Anterior cingulate cortex (tissue), 58 donors: ENCODE measurements around the gene KRT35.
"Not testable (repeated sequence)": the region's sequence is repeated elsewhere in the genome, so short reads cannot be mapped to it uniquely, and the experiment has no call there.

Source experiments
- DNase-seq, 58 donors: peaks; one replicate each; lab custom pipeline; 2025; lab: John Stamatoyannopoulos, UW

The KRT35 gene

DNA sequence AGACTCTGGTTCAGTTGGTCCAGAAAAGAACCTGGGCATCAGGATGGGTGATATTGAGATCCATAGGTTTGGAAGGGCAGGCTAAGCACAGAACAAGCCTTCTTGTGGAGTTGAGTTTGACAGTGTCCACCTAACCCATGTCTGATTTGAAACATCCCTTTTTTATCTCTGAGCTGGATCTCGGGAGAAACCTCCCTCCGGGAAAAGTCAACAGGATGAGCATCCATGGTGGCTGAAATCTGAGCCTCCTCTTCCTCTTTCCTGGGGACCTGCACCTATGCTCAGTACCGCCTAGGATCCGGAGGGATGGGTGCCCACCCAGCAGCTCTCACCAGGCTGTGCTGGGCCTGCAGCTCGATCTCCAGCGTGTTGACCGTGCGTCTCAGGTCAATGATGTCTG lies 17.2 kb downstream of the KRT35 start:
- no peak for DNase-seq

DNA sequence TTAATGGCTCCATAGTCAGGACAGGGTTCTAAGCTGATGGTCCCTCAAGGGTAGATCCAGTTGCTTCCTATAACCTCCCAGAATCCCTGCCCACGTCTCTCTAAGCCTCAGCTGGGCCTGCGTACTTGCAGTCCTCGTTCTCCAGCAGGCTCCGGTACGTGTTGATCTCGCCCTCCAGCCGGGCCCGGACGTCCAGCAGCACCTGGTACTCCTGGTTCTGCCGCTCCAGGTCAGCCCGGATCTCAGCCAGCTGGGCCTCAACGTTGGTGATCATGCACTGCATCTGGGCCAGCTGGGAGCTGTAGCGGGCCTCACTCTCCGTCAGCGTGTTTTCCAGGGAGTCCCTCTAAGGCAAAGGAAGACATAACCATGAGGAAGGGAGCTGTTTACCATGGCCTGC lies 18.2 kb downstream of the KRT35 start:
- DNase-seq, result no peak

DNA sequence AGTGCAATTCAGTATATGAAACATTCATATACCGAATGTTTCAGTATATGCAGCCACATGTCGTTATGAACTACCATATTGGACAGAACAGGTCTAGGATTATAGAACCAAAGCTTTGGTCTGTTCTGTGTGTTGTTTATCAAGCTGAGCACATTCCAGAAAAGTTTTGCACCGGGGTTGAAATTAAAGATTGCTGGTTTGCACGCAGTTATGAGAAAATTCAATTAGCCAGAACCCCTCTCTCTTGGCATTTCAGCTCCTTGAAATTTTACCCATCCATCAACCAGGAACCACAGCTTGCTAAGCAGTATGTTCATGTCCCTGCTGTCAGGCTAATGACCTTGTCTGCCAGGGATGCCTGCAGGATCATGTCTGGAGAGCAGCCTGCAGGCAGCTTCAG lies 23.3 kb downstream of the KRT35 start:
- DNase-seq, result no peak

DNA sequence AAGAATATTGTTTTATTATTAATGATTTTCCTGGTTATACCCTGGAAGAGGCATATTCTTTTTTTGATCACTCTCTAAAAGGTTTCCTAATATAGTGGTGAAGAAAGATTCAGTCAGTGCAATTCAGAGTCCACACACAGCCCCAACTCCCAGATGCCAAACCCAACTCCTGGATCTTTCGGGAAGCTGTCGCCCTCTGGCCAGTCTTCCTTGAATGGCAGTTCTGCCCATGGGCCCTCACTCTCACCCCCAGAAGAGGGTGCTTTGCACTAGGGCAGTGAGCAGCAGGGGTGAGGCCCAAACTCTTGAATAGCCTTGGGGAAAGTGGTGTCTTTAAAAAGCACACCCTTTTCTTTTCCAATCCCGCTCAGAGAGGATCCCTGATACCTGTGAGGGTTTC lies 24.7 kb downstream of the KRT35 start:
- DNase-seq, result no peak

DNA sequence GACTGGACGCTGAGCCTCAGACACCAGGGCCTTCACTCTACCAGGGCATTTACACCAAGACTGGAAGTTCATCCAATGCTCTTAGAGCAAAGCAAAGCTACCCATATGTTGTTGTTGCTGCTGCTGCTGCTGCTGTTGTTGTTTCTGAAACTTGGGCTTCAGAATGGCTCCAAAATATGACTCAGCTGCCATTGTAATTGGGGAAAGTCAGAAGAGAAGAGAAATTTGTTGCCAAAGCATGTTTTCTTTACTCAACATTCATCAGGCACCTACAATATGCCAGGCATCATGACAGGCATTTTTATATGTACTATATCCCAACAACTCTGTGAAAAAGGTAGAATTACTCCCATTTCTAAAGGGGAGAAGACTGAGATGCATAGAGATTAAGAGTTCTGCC lies 25.7 kb downstream of the KRT35 start:
- peak in 1 of 58 donors; percentile 7 for DNase-seq

DNA sequence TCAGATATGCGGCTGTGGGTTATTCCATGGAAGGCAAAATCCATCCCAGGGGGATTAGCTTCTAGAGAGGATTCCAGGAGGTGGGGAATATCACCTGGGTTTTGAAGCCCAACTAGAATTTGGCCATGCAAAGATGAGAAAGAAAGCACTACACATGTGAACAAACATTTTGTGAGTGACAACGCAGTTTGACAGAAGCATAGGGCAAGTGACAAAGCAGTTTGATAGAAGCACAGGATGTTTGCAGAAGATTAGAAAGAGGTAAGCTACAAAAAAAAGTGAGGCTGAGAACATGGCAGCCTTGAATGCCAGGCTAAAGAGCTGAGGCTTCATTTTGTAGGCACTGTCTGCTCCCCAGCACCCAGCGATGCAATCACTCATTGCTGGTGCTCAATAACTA lies 27.9 kb downstream of the KRT35 start:
- DNase-seq, result no peak

DNA sequence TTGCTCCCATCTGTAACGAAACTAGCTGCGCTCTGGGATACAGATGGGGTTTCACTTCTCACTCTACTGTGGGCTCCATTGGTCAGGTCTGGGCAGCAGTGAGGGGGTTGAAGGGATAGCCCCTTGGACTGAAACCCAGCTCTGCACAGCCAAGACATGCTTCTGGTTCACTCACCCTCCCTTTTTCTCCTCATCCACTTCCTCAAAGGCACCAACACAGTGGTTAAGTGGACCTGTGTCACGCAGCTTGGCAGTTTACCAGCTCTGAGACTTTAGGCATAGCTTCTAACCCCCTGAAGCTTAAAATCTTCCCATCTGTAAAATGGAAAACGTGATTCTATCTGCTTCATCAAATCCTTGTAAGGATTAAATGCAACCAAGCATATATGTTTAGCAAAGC lies 28.7 kb downstream of the KRT35 start:
- DNase-seq, result no peak

DNA sequence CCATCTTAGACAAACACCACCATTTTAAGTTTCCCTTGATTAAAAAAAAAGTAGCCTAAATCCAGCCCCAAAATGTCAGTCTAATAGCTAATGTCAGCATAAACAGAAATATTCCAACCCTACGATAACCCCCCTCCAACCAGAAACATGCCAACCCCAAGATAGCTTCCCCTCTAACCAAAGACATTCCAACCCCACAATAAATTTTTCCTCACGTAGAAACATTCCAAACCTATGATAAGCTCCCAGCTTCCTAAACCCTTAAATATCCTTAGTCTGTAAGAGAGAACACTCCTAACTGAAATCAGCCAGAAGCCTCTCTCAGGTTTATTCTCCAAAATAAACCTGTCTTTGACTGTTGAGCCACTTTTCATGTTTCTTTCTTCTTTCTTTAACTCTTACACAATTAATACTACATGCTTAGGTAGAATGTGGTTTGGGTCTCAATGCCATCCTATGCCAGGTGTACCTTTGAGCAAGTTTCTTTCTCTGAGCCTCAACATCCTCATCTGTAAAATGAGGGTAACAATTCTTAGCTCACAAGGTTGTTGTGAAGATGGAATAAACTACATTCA lies 29.7 kb downstream of the KRT35 start:
- no peak for DNase-seq

DNA sequence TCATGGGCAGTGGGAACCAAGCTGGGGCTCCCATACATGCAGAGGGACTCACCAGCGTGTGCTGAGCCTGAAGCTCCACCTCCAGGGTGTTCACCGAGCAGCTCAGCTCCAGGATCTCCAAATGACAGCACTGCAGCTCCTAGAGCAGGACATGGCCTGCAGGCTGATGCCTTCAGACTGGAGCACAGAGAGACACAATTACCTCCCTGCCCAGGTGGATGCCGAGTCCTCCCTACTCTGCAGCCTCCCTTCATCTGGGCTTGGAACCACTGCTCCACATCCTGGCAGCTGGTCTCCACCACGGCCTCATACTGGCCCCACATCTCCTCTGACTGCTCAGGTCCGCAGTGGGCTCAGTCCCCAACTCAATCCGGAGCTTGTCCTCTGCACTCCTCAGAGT lies 31.9 kb downstream of the KRT35 start:
- no peak for DNase-seq

DNA sequence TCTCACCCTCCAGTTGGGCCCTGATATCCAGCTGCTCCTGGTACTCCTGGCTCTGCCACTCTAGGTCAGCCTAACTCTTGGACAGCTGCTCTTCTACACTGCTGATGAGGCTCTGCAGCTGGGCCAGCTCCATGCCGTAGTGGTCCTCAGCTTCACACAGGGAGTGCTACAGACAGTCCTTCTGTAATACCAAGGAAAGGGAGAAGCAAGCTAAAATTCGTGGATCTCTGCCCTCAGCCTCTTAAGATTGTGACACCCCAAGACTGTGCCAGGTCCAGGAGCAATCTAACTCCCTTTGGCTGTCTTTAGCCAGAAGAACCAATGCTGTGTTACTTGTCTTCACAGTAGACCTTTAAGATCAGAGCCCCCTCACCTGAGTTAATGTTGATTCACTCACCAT lies 32.4 kb downstream of the KRT35 start:
- DNase-seq, result no peak

DNA sequence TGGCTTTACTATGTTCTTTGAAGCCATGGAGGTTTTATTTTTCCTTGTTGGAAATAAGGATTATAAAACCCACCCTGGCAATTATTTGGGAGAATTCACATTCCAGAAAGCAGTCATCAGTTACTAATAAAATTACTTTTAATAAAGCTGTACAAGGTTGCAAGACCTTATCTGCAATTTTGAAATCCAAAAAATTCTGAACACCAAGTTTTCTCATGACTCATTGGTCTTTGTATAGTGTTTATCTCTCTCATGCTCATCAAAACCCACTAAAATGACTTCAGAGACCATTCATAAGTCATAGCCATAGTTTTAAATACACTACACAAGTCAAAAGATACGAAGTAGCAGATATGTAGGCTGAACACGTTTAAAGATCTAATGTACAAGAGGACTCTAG lies 34.1 kb downstream of the KRT35 start:
- no peak for DNase-seq

DNA sequence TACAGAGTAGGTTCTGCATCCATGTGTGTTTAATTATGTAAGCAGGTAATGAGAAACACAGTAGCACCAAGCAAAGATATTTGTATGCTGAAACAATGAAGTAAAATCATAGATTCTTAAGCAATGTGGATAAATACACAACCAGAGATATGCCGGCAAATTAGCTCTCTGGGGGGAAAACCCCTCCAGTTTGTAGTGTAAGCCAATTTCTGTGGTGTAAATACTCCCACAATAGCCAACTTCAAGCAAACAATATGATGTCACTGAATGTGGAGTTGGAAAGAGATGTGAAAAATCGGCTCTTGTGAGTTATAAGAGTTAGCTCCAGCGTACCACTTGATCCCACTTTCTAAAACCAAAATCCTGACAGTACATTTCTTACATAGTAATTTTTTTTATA lies 36.3 kb downstream of the KRT35 start:
- no peak for DNase-seq

DNA sequence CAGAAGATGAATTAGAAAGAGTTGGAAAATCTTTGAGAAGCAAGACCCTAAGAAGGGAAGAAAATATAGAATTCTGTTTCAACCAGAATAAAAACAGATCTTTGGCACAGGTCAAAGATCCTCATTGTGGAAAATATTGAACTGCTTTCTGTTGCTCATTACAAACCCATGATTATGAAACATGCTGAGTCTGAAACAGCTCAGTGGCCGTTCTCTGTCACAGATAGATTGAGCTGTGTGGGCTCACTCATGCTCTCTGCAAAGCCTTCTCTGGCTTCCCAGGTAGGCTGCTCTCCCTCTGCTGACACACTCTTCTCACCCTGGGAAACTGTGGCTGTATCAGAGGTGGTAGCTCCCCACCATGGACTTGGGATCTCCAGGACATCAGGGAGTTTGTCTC lies 36.8 kb downstream of the KRT35 start:
- DNase-seq, result no peak

DNA sequence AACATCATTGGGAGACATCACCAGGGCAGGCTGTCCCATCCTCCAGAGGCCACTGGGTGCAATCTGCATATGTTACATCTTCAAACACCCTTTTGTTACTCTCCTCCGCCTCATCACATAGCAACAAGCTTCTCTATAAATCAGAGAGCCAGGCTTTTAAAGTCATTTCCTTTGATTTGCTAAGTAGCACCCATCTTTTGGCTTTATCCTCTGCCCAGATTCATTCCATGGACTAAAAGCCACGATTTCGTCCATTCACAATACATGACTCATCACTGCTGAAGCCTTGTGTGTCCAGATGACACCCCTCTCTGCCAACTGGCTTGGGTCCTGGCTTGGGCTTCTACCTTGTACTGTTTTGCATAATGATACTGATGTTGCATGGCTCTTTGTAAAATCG lies 38.2 kb downstream of the KRT35 start:
- DNase-seq, result no peak

DNA sequence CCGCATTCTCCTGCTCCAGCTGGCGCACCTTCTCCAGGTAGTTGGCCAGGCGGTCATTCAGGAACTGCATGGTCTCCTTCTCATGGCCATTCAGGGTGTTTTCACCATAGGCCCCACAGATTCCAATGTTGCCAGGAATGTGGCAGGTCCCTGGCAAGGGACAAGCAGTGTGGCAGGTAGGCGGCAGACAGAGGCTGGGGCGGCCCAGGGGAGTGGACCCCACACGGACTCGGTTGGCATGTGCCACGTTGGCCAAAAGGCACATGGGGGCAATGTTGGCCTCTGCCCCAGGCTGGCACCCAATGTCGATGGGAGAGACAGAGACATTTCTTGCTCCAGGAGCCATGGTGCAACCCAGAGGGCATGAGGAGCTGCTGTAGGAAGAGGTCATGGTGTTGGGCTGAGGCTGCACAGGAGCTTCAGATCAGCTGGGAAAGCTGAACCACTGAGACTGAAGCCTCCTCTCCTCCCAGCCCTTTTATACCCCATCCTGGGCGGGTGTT lies 40.4 kb downstream of the KRT35 start, which contains the start of gene KRT38:
Gene KRT38, minus strand, starts transcription at position 453 of the 503 bp plus-strand sequence. Its CDS starts 62 bp downstream, at position 391.
- DNase-seq, result no peak

DNA sequence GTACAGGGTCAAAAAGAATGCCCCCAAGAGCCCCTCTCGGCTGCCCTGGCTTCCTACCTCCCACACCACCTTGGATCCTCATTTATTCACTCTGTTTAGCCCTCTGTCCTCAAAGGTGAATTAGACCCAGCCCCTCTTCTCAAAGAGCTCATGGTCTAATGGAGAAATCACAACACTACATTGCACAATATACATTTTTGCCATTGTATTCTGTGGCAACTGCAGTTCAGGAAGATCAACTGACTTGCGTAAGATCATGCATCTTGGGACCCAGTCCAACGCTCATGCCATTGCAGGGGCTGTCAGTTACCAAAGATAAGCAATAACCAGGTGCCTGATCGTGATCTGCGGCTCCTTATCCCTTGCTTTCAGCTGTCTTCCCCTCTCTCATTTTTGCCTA lies 41.6 kb downstream of the KRT35 start:
- DNase-seq, result no peak

DNA sequence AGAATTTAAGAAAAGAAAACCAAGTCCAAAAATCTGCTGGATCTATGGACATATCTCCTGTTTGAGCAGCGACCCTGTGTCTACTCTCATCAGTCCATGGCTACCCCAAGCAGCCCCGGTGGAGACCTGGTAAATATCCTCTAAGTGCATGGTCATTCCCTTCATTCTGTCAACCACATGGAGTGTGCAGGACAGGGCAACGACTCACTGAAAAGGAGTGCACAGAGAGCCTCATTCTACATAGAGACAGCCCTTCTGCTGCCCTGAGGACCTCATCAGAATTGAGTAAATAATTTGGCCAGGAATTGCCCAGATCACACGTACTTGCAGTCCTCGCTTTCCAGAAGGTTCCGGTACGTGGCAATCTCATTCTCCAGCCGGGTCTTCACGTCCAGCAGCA lies 43.2 kb downstream of the KRT35 start:
- no peak for DNase-seq

DNA sequence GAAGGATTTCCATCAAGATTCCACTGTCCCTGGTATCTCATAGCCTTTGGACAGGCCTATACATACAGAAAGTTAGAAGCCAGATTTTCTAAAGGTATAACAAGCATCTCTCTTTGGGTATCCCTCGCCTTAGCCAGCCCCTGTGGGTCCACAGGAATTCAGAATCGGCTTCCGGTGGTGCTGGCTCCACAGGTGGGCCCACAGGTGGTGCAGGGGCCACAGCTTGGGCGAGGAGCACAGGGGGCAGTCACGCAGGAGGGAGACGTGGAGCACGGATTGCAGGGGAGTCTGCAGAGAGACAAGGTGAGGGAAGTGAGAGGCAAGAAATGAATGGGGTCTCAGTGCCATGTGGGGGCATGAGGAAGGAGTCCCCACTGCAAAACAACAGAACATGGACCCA lies 43.7 kb downstream of the KRT35 start:
- DNase-seq, result no peak

DNA sequence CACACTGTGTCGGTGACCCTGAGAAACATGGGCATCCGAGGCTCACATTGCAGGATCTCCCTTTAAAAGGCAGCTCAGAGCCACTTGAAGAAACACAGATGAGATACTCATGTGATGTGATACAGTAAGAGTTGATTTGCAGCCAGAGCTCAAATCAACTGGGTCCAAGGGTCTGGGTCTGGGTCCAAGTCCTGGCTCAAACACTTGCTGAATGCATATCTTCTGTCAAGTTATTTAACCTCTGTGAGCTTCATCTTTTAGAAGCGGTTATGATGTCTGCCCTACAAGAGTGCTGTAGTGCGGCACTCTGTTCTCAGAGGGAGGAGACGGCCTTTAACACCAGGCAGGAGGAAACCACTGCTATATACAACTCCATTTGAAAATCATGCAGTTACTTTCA lies 46.5 kb downstream of the KRT35 start:
- no peak for DNase-seq

DNA sequence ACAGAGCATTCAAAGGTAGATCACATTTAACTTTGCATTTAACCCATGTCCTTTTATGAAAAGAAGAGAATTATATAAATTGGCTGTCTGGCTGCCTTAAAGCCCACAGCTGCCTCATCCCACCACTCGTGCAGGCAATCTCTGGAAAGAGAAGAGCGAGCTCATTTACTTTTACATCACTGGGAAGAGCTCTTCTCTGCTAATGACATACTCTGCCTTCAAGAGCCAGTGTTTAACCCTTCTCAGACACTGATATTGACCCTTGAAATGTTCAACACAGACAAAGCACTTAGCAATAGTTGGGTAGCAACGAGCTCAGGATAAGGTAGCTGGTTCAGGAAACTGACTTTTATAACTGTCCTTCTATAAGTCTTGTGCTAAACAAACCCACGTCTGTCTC lies 46.9 kb downstream of the KRT35 start:
- no peak for DNase-seq

DNA sequence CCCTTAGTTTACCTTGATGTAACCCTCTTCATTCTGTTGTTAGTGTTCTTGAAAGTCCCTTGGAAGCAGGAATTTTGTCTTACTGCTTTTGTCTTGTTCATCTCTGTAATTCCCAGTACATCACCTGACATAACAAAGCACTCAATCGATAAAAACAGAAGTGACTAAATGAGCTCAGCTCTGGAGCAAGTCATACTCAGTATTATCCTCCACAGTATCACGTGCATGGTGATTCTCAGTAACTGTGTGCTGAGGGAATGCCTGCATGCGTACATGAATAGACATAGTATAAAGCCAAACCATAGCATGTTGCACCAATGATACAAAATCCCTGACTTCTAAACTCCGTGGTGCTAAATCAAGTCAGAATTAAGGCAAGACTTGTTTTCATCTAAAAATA lies 47.4 kb downstream of the KRT35 start:
- DNase-seq, result no peak

DNA sequence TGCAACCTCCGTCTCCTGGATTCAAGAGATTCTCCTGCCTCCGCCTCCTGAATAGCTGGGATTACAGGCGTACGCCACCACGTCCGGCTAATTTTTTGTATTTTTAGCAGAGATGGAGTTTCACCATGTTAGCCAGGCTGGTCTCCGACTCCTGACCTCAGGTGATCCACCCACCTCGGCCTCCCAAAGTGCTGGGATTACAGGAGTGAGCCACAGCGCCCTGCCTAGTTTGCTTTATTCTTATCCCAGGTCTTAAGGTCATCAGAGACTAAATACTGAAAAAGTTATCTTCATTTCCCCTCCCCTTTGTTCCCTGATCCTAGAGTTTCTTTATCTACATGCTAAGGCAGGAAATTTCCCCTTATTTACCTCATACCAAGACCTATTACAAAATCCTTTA lies 50.6 kb downstream of the KRT35 start:
- not testable (repeated sequence) for DNase-seq

DNA sequence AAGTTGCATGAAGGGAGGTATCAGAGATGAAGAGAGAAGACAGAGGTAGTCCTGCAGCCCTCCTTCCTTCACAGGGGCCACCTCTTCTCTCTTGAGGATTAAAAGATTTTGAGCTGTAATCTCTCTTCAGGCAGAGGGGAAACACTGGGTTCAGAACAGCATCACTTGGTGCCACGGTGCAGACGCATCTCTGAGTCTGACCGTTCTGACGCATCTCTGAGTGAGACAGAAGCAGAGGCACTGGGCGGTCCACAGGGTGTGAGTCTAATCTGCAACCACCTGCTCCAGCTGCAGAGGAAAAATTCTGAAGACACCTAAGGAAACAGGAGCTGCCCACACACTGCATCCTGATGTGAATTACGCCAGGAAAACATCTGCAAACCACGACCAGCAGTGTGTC lies 51.3 kb downstream of the KRT35 start:
- no peak for DNase-seq
